Measurements from ENCODE around the gene ZNF672. TPM values are rescaled to one million over a fixed set of nuclear protein-coding genes. Genes with fewer than 3 reads are reported as not detected.

ZNF672 gene
- total and polyA plus RNA-seq, 2 of the 13 experiments (the other 11 are each of a cell fraction or from before 2014, with no cell fraction given) = 17.2 to 22.9 TPM

DNA sequence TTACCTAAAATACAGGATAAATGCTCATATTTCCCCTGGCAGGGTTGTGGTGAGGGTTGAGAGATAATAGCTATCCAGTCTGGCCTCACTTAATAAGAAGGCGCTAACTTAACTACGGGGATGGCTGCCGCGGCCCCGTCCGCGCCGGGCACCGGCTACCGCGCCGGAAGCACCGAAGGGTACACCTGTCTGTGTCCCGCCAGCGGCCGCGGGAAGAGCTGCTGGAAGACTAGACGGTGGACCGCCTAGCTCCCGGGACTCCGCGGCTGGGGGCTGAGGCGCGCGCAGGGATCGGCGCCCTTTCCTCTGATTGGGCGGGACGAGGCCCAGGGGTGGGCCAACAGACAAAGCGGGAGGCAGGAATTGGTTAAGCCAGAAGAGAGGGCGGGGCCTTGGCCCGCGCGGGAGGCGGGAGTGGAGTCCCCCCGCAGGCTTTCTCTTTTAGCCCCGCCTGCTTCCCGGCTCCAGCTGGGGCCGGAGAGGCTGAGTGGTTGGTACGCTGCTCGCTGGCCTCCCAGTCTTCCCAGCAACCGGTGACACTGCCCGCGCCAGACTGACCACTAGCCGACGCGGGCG, at the start of gene ZNF672 (continued):
- TF ChIP-seq MXI1 (IDR thresholded peaks at IDR 0.05; ENCODE audit: borderline replicate concordance, low read depth, low read length) = peak; percentile 68; the same call in 2 of the 3 replicates
- TF ChIP-seq ETV6 (CRISPR knock-in tag; conservative IDR thresholded peaks at IDR 0.05) = no peak; the same call in 1 of the 2 replicates
- no peak for TF ChIP-seq ZNF598 (CRISPR knock-in tag; IDR thresholded peaks at IDR 0.05; ENCODE audit: borderline replicate concordance)
- no peak for TF ChIP-seq TAF15 (IDR thresholded peaks at IDR 0.05; ENCODE audit: low read depth, low read length, poor library complexity, severe bottlenecking)
- TF ChIP-seq ZNF724P (CRISPR knock-in tag; IDR thresholded peaks at IDR 0.05; ENCODE audit: borderline replicate concordance) = no peak; the same call in 1 of the 2 replicates
- TF ChIP-seq, protein P1, sequence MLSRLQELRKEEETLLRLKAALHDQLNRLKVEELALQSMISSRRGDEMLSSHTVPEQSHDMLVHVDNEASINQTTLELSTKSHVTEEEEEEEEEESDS (CRISPR knock-in tag; IDR thresholded peaks at IDR 0.05; ENCODE audit: borderline replicate concordance) = peak; percentile 11; the same call in 1 of the 2 replicates
- TF ChIP-seq, protein P2, sequence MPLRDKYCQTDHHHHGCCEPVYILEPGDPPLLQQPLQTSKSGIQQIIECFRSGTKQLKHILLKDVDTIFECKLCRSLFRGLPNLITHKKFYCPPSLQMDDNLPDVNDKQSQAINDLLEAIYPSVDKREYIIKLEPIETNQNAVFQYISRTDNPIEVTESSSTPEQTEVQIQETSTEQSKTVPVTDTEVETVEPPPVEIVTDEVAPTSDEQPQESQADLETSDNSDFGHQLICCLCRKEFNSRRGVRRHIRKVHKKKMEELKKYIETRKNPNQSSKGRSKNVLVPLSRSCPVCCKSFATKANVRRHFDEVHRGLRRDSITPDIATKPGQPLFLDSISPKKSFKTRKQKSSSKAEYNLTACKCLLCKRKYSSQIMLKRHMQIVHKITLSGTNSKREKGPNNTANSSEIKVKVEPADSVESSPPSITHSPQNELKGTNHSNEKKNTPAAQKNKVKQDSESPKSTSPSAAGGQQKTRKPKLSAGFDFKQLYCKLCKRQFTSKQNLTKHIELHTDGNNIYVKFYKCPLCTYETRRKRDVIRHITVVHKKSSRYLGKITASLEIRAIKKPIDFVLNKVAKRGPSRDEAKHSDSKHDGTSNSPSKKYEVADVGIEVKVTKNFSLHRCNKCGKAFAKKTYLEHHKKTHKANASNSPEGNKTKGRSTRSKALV (CRISPR knock-in tag; IDR thresholded peaks at IDR 0.05) = no peak; the same call in 1 of the 2 replicates
- TF ChIP-seq, protein P3, sequence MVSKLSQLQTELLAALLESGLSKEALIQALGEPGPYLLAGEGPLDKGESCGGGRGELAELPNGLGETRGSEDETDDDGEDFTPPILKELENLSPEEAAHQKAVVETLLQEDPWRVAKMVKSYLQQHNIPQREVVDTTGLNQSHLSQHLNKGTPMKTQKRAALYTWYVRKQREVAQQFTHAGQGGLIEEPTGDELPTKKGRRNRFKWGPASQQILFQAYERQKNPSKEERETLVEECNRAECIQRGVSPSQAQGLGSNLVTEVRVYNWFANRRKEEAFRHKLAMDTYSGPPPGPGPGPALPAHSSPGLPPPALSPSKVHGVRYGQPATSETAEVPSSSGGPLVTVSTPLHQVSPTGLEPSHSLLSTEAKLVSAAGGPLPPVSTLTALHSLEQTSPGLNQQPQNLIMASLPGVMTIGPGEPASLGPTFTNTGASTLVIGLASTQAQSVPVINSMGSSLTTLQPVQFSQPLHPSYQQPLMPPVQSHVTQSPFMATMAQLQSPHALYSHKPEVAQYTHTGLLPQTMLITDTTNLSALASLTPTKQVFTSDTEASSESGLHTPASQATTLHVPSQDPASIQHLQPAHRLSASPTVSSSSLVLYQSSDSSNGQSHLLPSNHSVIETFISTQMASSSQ (IDR thresholded peaks at IDR 0.05; ENCODE audit: low read depth) = no peak
- TF ChIP-seq, protein P3 (CRISPR knock-in tag; IDR thresholded peaks at IDR 0.05; ENCODE audit: borderline replicate concordance) = no peak
- TF ChIP-seq ZNF335 (CRISPR knock-in tag; IDR thresholded peaks at IDR 0.05) = no peak
- no peak for TF ChIP-seq ZNF83 (CRISPR knock-in tag; IDR thresholded peaks at IDR 0.05; ENCODE audit: borderline replicate concordance)
- TF ChIP-seq ZSCAN31 (CRISPR knock-in tag; IDR thresholded peaks at IDR 0.05; ENCODE audit: low read depth) = no peak
- no peak for TF ChIP-seq ZNF20 (CRISPR knock-in tag; IDR thresholded peaks at IDR 0.05)
- peak; percentile 86 for TF ChIP-seq ZNF546 (CRISPR knock-in tag; conservative IDR thresholded peaks at IDR 0.05)
- peak; percentile 96 for TF ChIP-seq NFYB (CRISPR knock-in tag; IDR thresholded peaks at IDR 0.05)
- TF ChIP-seq, protein P4, sequence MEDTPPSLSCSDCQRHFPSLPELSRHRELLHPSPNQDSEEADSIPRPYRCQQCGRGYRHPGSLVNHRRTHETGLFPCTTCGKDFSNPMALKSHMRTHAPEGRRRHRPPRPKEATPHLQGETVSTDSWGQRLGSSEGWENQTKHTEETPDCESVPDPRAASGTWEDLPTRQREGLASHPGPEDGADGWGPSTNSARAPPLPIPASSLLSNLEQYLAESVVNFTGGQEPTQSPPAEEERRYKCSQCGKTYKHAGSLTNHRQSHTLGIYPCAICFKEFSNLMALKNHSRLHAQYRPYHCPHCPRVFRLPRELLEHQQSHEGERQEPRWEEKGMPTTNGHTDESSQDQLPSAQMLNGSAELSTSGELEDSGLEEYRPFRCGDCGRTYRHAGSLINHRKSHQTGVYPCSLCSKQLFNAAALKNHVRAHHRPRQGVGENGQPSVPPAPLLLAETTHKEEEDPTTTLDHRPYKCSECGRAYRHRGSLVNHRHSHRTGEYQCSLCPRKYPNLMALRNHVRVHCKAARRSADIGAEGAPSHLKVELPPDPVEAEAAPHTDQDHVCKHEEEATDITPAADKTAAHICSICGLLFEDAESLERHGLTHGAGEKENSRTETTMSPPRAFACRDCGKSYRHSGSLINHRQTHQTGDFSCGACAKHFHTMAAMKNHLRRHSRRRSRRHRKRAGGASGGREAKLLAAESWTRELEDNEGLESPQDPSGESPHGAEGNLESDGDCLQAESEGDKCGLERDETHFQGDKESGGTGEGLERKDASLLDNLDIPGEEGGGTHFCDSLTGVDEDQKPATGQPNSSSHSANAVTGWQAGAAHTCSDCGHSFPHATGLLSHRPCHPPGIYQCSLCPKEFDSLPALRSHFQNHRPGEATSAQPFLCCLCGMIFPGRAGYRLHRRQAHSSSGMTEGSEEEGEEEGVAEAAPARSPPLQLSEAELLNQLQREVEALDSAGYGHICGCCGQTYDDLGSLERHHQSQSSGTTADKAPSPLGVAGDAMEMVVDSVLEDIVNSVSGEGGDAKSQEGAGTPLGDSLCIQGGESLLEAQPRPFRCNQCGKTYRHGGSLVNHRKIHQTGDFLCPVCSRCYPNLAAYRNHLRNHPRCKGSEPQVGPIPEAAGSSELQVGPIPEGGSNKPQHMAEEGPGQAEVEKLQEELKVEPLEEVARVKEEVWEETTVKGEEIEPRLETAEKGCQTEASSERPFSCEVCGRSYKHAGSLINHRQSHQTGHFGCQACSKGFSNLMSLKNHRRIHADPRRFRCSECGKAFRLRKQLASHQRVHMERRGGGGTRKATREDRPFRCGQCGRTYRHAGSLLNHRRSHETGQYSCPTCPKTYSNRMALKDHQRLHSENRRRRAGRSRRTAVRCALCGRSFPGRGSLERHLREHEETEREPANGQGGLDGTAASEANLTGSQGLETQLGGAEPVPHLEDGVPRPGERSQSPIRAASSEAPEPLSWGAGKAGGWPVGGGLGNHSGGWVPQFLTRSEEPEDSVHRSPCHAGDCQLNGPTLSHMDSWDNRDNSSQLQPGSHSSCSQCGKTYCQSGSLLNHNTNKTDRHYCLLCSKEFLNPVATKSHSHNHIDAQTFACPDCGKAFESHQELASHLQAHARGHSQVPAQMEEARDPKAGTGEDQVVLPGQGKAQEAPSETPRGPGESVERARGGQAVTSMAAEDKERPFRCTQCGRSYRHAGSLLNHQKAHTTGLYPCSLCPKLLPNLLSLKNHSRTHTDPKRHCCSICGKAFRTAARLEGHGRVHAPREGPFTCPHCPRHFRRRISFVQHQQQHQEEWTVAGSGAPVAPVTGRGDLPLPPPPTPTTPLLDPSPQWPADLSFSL (CRISPR knock-in tag; IDR thresholded peaks at IDR 0.05) = no peak

Measured in HepG2 (cell line).